Fibroblast of lung (primary cell): ENCODE results near the gene ZNF512B.

Experiments
- EZH2 ChIP-seq: IDR thresholded peaks from 2 replicates; pipeline ENCODE4 v1.5.1; 2012; ENCODE audit warnings: low read length, control low read depth, mild to moderate bottlenecking; ENCODE audit errors: missing control alignments
- TF ChIP-seq, protein P1 (sequence below), 2 donors: IDR thresholded peaks in 1 of 2; conservative IDR thresholded peaks in 1 of 2; 1 replicate in 1 of 2; 2 replicates in 1 of 2; pipeline ENCODE4 v1.5.1; 2011 to 2012; ENCODE audit warnings: low read length in 2 of 2, control low read depth in 1 of 2, inconsistent platforms in 1 of 2, low read depth in 1 of 2, mild to moderate bottlenecking in 1 of 2

DNA sequence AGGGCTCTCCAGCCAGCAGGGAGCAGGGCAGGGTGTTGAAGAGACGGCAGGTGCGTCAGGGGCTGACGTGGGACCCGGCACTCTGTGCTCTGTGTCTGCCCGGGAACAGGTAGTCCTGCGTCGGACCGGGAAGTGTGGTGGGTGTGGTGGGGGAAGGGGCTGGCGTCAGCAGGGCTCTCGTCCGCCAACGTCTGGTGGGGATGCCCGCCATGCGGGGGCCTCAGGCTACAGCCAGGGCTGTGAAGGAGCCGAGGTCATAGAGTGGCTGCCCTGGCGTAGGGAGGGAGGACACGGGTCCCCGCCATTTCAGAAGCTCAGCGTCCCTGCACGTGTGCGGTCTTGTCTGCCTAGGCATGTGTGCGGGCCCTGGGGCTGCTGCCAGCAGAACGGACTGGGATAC, 49.5 kb downstream of the ZNF512B start:
- TF ChIP-seq, protein P1, sequence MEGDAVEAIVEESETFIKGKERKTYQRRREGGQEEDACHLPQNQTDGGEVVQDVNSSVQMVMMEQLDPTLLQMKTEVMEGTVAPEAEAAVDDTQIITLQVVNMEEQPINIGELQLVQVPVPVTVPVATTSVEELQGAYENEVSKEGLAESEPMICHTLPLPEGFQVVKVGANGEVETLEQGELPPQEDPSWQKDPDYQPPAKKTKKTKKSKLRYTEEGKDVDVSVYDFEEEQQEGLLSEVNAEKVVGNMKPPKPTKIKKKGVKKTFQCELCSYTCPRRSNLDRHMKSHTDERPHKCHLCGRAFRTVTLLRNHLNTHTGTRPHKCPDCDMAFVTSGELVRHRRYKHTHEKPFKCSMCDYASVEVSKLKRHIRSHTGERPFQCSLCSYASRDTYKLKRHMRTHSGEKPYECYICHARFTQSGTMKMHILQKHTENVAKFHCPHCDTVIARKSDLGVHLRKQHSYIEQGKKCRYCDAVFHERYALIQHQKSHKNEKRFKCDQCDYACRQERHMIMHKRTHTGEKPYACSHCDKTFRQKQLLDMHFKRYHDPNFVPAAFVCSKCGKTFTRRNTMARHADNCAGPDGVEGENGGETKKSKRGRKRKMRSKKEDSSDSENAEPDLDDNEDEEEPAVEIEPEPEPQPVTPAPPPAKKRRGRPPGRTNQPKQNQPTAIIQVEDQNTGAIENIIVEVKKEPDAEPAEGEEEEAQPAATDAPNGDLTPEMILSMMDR (conservative IDR thresholded peaks at IDR 0.05 in 1 of 2, IDR thresholded peaks at IDR 0.05 in 1 of 2; ENCODE audit: low read depth in 1 of 2, low read length in 2 of 2): no peak
- no peak for TF ChIP-seq EZH2
